ENCODE results near the gene BRD8. TPM values are rescaled to one million over a fixed set of nuclear protein-coding genes. Genes with fewer than 3 reads are reported as not detected.
"Not testable (repeated sequence)": the region's sequence is repeated elsewhere in the genome, so short reads cannot be mapped to it uniquely, and the experiment has no call there.

Gene BRD8
- total RNA-seq, 1 donor from 2014 or later = 46.7 TPM

- Histone ChIP-seq H3K4me3 (no peak overlapping the region), H3K9me3 (no peaks in the 10 kb centered on the region), H3K4me1 (no peaks in the 10 kb centered on the region), H3K27ac (no peak overlapping the region), H3K36me3 (peaks cover 64% of the 10 kb centered on the region), H3K27me3 (no peaks in the 10 kb centered on the region)
- no peak for TF ChIP-seq CTCF (IDR thresholded peaks at IDR 0.05)
- DNase-seq (no peak), ATAC-seq (no peak)
- intact Hi-C loops (cut with DNase I) = no loop called here
Measured at GRCh38 chr5:138157626-138158025, 20.8 kb downstream of the BRD8 start.

GRCh38 chr5:138155977-138156376 lies 22.5 kb downstream of the BRD8 start:
- DNase-seq; H3K4me3 ChIP-seq; H3K9me3 ChIP-seq; H3K27ac ChIP-seq; ATAC-seq; intact Hi-C loops (cut with DNase I); H3K4me1 ChIP-seq; H3K27me3 ChIP-seq: not testable (repeated sequence)
- H3K36me3 ChIP-seq = peaks cover 48% of the 10 kb centered on the region

- Histone ChIP-seq H3K9me3 (no peaks in the 10 kb centered on the region), H3K27me3 (no peaks in the 10 kb centered on the region), H3K36me3 (no peaks in the 10 kb centered on the region), H3K4me1 (no peaks in the 10 kb centered on the region), H3K27ac (no peak overlapping the region), H3K4me3 (no peak overlapping the region)
- ATAC-seq (no peak), DNase-seq (no peak)
- intact Hi-C loops (cut with DNase I) = no loop called here
- no peak for TF ChIP-seq CTCF (IDR thresholded peaks at IDR 0.05)
Measured at GRCh38 chr5:138149530-138149929, 28.9 kb downstream of the BRD8 start.

GRCh38 chr5:138148811-138149210 lies 29.6 kb downstream of the BRD8 start:
- intact Hi-C loops (cut with DNase I) = no loop called here
- H3K27ac ChIP-seq = no peak overlapping the region
- no peaks in the 10 kb centered on the region for H3K4me1 ChIP-seq
- TF ChIP-seq CTCF (IDR thresholded peaks at IDR 0.05) = no peak
- peak; percentile 60 for ATAC-seq
- H3K27me3 ChIP-seq = no peaks in the 10 kb centered on the region
- no peaks in the 10 kb centered on the region for H3K9me3 ChIP-seq
- H3K36me3 ChIP-seq = no peaks in the 10 kb centered on the region
- H3K4me3 ChIP-seq = no peak overlapping the region
- DNase-seq = no peak

- H3K4me3 ChIP-seq; H3K27me3 ChIP-seq; H3K4me1 ChIP-seq; H3K36me3 ChIP-seq; DNase-seq; ATAC-seq; intact Hi-C loops (cut with DNase I); H3K27ac ChIP-seq; H3K9me3 ChIP-seq: not testable (repeated sequence)
Measured at GRCh38 chr5:138143578-138143977, 34.9 kb downstream of the BRD8 start.

GRCh38 chr5:138141734-138142133 lies 36.7 kb downstream of the BRD8 start:
- Histone ChIP-seq H3K27ac (no peak overlapping the region), H3K9me3 (no peaks in the 10 kb centered on the region), H3K36me3 (no peaks in the 10 kb centered on the region), H3K27me3 (no peaks in the 10 kb centered on the region), H3K4me3 (no peak overlapping the region), H3K4me1 (peaks cover 4% of the 10 kb centered on the region)
- TF ChIP-seq CTCF (IDR thresholded peaks at IDR 0.05) = no peak
- DNase-seq (no peak), ATAC-seq (no peak)
- intact Hi-C loops (cut with DNase I) = no loop called here

GRCh38 chr5:138140268-138140667 lies 38.2 kb downstream of the BRD8 start:
- Histone ChIP-seq H3K9me3 (no peaks in the 10 kb centered on the region), H3K27me3 (no peaks in the 10 kb centered on the region), H3K4me3 (no peak overlapping the region), H3K4me1 (peaks cover 4% of the 10 kb centered on the region), H3K27ac (no peak overlapping the region), H3K36me3 (no peaks in the 10 kb centered on the region)
- TF ChIP-seq CTCF (IDR thresholded peaks at IDR 0.05) = no peak
- peak; percentile 52 for ATAC-seq
- DNase-seq = no peak
- intact Hi-C loops (cut with DNase I) = no loop called here
